H1 (cell line): ENCODE results near the gene BCL2A1. TPM values are rescaled to one million over a fixed set of nuclear protein-coding genes. Genes with fewer than 3 reads are reported as not detected.

Experiments used
- GABPA ChIP-seq: IDR thresholded peaks from 2 replicates; pipeline ENCODE4 v1.6.1; 2011; ENCODE audit warnings: mild to moderate bottlenecking, low read length, moderate library complexity, borderline replicate concordance; ENCODE audit not compliant: insufficient read depth
- POU5F1 ChIP-seq: IDR thresholded peaks from 2 replicates; pipeline ENCODE4 v1.6.1; 2011; ENCODE audit warnings: low read depth, mild to moderate bottlenecking, low read length, moderate library complexity
- RFX5 ChIP-seq: IDR thresholded peaks from 2 replicates; pipeline ENCODE4 v1.6.1; 2011; ENCODE audit warnings: low read depth, low read length, improper control_type of control experiment, borderline replicate concordance
- SAP30 ChIP-seq: fragments of 300-600 bp; sonication (generic); IDR thresholded peaks from 2 replicates; pipeline ENCODE4 v1.7.1; 2012; ENCODE audit warnings: low read length, moderate library complexity, mild to moderate bottlenecking, inconsistent platforms; ENCODE audit not compliant: insufficient read depth, insufficient replicate concordance
- SIX5 ChIP-seq: IDR thresholded peaks from 2 replicates; pipeline ENCODE4 v1.6.1; 2011; ENCODE audit warnings: mild to moderate bottlenecking, low read depth, low read length
- TAF1 ChIP-seq: IDR thresholded peaks from 2 replicates; pipeline ENCODE4 v1.6.1; 2011; ENCODE audit warnings: mild to moderate bottlenecking, low read depth, low read length
- USF2 ChIP-seq: IDR thresholded peaks from 2 replicates; pipeline ENCODE4 v1.6.1; 2011; ENCODE audit warnings: low read length, improper control_type of control experiment
- YY1 ChIP-seq: IDR thresholded peaks from 2 replicates; pipeline ENCODE4 v1.6.1; 2011; ENCODE audit warnings: low read depth, mild to moderate bottlenecking, low read length
- polyA plus RNA-seq, 7 experiments: library from polyadenylated mRNA; depleted of rRNA in 3 of 7; stranded (reverse) in 5 of 7; unstranded in 2 of 7; fragments of >200 nt in 5 of 7; fragments of 200-250 nt in 2 of 7; gene quantifications; 1 replicate in 5 of 7; 2 replicates in 1 of 7; 4 replicates in 1 of 7; pipeline versions ENCODE4 v1.2.1 to v1.2.3, GENCODE V29; 2011 to 2013; ENCODE audit warnings: missing spikeins in 2 of 7, mixed read lengths in 2 of 7
- total RNA-seq: library from RNA; stranded (reverse); fragmentation: NEBNext Ultra II Directional; extraction: Animal tissue kit (Norgen Biotek cat#: 25700); gene quantifications from 2 replicates; pipeline ENCODE4 v1.2.1, GENCODE V29; 2021
- TF ChIP-seq, protein P1 (sequence below): fragments of 300-600 bp; sonication (generic); IDR thresholded peaks from 2 replicates; pipeline ENCODE4 v1.7.1; 2012; ENCODE audit warnings: low read length, moderate library complexity, mild to moderate bottlenecking, inconsistent platforms; ENCODE audit not compliant: insufficient replicate concordance

The BCL2A1 gene
- total and polyA plus RNA-seq, 2 of the 8 experiments (the other 6 are each of a cell fraction or from before 2014, with no cell fraction given): not detected

- TF ChIP-seq USF2 (no peak), GABPA (no peak), SIX5 (no peak), TAF1 (no peak; the same call in 1 of the 2 replicates), YY1 (no peak), POU5F1 (no peak), RFX5 (no peak), SAP30 (peak; percentile 78)
- TF ChIP-seq, protein P1, sequence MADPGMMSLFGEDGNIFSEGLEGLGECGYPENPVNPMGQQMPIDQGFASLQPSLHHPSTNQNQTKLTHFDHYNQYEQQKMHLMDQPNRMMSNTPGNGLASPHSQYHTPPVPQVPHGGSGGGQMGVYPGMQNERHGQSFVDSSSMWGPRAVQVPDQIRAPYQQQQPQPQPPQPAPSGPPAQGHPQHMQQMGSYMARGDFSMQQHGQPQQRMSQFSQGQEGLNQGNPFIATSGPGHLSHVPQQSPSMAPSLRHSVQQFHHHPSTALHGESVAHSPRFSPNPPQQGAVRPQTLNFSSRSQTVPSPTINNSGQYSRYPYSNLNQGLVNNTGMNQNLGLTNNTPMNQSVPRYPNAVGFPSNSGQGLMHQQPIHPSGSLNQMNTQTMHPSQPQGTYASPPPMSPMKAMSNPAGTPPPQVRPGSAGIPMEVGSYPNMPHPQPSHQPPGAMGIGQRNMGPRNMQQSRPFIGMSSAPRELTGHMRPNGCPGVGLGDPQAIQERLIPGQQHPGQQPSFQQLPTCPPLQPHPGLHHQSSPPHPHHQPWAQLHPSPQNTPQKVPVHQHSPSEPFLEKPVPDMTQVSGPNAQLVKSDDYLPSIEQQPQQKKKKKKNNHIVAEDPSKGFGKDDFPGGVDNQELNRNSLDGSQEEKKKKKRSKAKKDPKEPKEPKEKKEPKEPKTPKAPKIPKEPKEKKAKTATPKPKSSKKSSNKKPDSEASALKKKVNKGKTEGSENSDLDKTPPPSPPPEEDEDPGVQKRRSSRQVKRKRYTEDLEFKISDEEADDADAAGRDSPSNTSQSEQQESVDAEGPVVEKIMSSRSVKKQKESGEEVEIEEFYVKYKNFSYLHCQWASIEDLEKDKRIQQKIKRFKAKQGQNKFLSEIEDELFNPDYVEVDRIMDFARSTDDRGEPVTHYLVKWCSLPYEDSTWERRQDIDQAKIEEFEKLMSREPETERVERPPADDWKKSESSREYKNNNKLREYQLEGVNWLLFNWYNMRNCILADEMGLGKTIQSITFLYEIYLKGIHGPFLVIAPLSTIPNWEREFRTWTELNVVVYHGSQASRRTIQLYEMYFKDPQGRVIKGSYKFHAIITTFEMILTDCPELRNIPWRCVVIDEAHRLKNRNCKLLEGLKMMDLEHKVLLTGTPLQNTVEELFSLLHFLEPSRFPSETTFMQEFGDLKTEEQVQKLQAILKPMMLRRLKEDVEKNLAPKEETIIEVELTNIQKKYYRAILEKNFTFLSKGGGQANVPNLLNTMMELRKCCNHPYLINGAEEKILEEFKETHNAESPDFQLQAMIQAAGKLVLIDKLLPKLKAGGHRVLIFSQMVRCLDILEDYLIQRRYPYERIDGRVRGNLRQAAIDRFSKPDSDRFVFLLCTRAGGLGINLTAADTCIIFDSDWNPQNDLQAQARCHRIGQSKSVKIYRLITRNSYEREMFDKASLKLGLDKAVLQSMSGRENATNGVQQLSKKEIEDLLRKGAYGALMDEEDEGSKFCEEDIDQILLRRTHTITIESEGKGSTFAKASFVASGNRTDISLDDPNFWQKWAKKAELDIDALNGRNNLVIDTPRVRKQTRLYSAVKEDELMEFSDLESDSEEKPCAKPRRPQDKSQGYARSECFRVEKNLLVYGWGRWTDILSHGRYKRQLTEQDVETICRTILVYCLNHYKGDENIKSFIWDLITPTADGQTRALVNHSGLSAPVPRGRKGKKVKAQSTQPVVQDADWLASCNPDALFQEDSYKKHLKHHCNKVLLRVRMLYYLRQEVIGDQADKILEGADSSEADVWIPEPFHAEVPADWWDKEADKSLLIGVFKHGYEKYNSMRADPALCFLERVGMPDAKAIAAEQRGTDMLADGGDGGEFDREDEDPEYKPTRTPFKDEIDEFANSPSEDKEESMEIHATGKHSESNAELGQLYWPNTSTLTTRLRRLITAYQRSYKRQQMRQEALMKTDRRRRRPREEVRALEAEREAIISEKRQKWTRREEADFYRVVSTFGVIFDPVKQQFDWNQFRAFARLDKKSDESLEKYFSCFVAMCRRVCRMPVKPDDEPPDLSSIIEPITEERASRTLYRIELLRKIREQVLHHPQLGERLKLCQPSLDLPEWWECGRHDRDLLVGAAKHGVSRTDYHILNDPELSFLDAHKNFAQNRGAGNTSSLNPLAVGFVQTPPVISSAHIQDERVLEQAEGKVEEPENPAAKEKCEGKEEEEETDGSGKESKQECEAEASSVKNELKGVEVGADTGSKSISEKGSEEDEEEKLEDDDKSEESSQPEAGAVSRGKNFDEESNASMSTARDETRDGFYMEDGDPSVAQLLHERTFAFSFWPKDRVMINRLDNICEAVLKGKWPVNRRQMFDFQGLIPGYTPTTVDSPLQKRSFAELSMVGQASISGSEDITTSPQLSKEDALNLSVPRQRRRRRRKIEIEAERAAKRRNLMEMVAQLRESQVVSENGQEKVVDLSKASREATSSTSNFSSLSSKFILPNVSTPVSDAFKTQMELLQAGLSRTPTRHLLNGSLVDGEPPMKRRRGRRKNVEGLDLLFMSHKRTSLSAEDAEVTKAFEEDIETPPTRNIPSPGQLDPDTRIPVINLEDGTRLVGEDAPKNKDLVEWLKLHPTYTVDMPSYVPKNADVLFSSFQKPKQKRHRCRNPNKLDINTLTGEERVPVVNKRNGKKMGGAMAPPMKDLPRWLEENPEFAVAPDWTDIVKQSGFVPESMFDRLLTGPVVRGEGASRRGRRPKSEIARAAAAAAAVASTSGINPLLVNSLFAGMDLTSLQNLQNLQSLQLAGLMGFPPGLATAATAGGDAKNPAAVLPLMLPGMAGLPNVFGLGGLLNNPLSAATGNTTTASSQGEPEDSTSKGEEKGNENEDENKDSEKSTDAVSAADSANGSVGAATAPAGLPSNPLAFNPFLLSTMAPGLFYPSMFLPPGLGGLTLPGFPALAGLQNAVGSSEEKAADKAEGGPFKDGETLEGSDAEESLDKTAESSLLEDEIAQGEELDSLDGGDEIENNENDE: no peak
Observed at GRCh38 chr15:79922512-79923078, 48.4 kb downstream of the BCL2A1 start (continued).
